ENCODE data around the gene ARHGEF2. TPM values are rescaled to one million over a fixed set of nuclear protein-coding genes. Genes with fewer than 3 reads are reported as not detected.

The ARHGEF2 gene
- total RNA-seq, 2 donors from 2014 or later, result 162 to 166 TPM

- Histone ChIP-seq H3K27ac (no peak overlapping the region), H3K36me3 (peaks cover 65% of the 10 kb centered on the region), H3K9me3 (no peaks in the 10 kb centered on the region), H3K27me3 (replicated peaks; ENCODE audit: insufficient read depth) (no peaks in the 10 kb centered on the region), H3K4me1 (ENCODE audit: control insufficient read depth in 1 of 2, low read depth in 2 of 2) (peaks cover 42 to 68% of the 10 kb centered on the region in 2 donors), H3K4me3 (no peak overlapping the region)
- DNase-seq (ENCODE audit: low spot score), result no peak
- TF ChIP-seq CTCF (IDR thresholded peaks at IDR 0.05), result no peak
- ATAC-seq (ENCODE audit: insufficient number of reproducible peaks, low FRiP score, low read depth), result no peak
These were observed 14.2 kb downstream of the ARHGEF2 start for GRCh38 chr1:155964193-155964592.

- ATAC-seq (ENCODE audit: insufficient number of reproducible peaks, low FRiP score, low read depth) (no peak), DNase-seq (ENCODE audit: low spot score) (no peak)
- peaks cover 27 to 53% of the 10 kb centered on the region in 2 donors for H3K4me1 ChIP-seq (ENCODE audit: control insufficient read depth in 1 of 2, low read depth in 2 of 2)
- no peaks in the 10 kb centered on the region for H3K9me3 ChIP-seq
- TF ChIP-seq CTCF (IDR thresholded peaks at IDR 0.05), result no peak
- no peak overlapping the region for H3K4me3 ChIP-seq
- H3K36me3 ChIP-seq, result peaks cover 71% of the 10 kb centered on the region
- peak overlapping the region; percentile 82 to 94 for H3K27ac ChIP-seq
- no peaks in the 10 kb centered on the region for H3K27me3 ChIP-seq (replicated peaks; ENCODE audit: insufficient read depth)
These were observed 15.6 kb downstream of the ARHGEF2 start for GRCh38 chr1:155962599-155963211.

- Histone ChIP-seq H3K27ac (peak overlapping the region; percentile 82 to 94), H3K4me1 (ENCODE audit: control insufficient read depth in 1 of 2, low read depth in 2 of 2) (peaks cover 19 to 46% of the 10 kb centered on the region in 2 donors), H3K4me3 (no peak overlapping the region), H3K27me3 (replicated peaks; ENCODE audit: insufficient read depth) (no peaks in the 10 kb centered on the region), H3K9me3 (no peaks in the 10 kb centered on the region), H3K36me3 (peaks cover 74% of the 10 kb centered on the region)
- DNase-seq (ENCODE audit: low spot score) (peak; percentile 78), ATAC-seq (ENCODE audit: insufficient number of reproducible peaks, low FRiP score, low read depth) (peak; percentile 69)
- peak; percentile 34 for TF ChIP-seq CTCF (IDR thresholded peaks at IDR 0.05)
These were observed 16.4 kb downstream of the ARHGEF2 start for GRCh38 chr1:155961937-155962336.

- Histone ChIP-seq H3K27me3 (replicated peaks; ENCODE audit: insufficient read depth) (no peaks in the 10 kb centered on the region), H3K9me3 (no peaks in the 10 kb centered on the region), H3K4me1 (ENCODE audit: control insufficient read depth in 1 of 2, low read depth in 2 of 2) (peaks cover 18 to 43% of the 10 kb centered on the region in 2 donors), H3K4me3 (no peak overlapping the region), H3K27ac (peak overlapping the region; percentile 82 to 94), H3K36me3 (peaks cover 75% of the 10 kb centered on the region)
- ATAC-seq (ENCODE audit: insufficient number of reproducible peaks, low FRiP score, low read depth), result no peak
- TF ChIP-seq CTCF (IDR thresholded peaks at IDR 0.05), result no peak
- no peak for DNase-seq (ENCODE audit: low spot score)
These were observed 18.1 kb downstream of the ARHGEF2 start for GRCh38 chr1:155960081-155960745.

- ATAC-seq (ENCODE audit: insufficient number of reproducible peaks, low FRiP score, low read depth) (no peak), DNase-seq (ENCODE audit: low spot score) (no peak)
- Histone ChIP-seq H3K4me1 (ENCODE audit: control insufficient read depth in 1 of 2, low read depth in 2 of 2) (peaks cover 12 to 29% of the 10 kb centered on the region in 2 donors), H3K27ac (no peak overlapping the region), H3K27me3 (replicated peaks; ENCODE audit: insufficient read depth) (no peaks in the 10 kb centered on the region), H3K4me3 (no peak overlapping the region), H3K9me3 (no peaks in the 10 kb centered on the region), H3K36me3 (peaks cover 81% of the 10 kb centered on the region)
- TF ChIP-seq CTCF (IDR thresholded peaks at IDR 0.05), result no peak
These were observed 20.9 kb downstream of the ARHGEF2 start for GRCh38 chr1:155957411-155957915.

All from thoracic aorta (tissue), 2 donors.